Omental fat pad (tissue), 4 donors: ENCODE measurements around the gene BMPR1B. TPM values are rescaled to one million over a fixed set of nuclear protein-coding genes. Genes with fewer than 3 reads are reported as not detected.

ENCODE experiments used
- ATAC-seq: fragments of 150-250 bp; one replicate; pipeline ENCODE4 v1.9.1; 2016; ENCODE audit warnings: mild to moderate bottlenecking, moderate library complexity; ENCODE audit not compliant: low FRiP score
- DNase-seq: peaks from one replicate; pipeline ENCODE4 v3.0.0-alpha.2; 2019; ENCODE audit warnings: low spot score
- CTCF ChIP-seq, 3 donors: fragments of 450-650 bp; IDR thresholded peaks; one replicate each; pipeline ENCODE4 v1.5.1; 2016 to 2017; ENCODE audit warnings: antibody characterized with exemption in 3 of 3, mild to moderate bottlenecking in 3 of 3, moderate library complexity in 2 of 3
- total RNA-seq, 4 donors: library from RNA; depleted of rRNA; stranded (reverse); fragments of >200 nt; gene quantifications; one replicate each; pipeline ENCODE4 v1.1.0, GENCODE V29; 2016

Gene BMPR1B
- total RNA-seq, 4 donors from 2014 or later, result 0.19 to 1.9 (median 1.3) TPM

DNA sequence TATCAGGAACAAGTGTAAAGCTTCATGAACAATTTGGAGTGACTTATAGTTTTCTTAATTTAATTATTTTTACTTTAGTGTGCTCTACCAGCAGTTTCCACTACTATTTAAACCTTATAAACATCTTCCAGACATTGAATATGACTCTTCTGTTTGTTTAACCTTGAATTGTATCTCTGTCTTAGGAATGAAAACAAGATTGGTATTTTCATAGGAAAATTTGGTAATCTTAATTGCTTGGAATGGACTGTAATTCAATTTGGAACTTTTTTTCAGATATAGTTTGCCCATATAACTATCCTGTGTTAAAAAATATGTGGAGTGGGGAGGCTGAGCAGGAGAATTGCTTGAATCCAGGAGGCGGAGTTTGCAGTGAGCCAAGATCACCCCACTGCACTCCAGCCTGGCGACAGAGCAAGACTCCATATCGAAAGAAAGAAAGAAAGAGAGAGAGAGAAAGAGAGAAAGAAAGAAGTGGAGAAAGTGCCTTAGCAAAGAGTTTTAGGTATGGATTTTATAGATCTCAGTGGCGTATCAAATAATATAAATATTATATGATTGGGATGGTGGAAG lies 242.4 kb downstream of the BMPR1B start:
- no peak for ATAC-seq
- DNase-seq, result no peak
- TF ChIP-seq CTCF (IDR thresholded peaks at IDR 0.05), result no peak

DNA sequence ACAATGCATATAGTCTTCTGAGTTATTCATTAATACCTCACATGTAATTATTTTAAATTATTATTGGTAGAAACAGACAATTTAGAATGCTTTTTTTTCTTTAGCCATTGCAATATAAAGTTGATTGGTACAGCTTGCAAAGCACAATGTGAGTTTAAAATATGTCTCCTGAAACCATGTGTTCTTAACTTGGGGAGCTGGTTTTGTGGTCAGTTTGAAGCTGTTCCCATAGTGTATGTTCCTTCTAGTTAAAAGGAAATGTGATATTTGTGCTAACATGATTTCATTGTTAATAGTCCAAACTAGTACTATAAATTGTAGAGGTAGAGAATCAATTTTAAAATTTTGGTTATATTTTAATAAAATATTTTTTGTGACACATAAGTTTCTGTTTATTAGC lies 247.2 kb downstream of the BMPR1B start:
- no peak for TF ChIP-seq CTCF (IDR thresholded peaks at IDR 0.05)
- ATAC-seq (no peak), DNase-seq (no peak)

DNA sequence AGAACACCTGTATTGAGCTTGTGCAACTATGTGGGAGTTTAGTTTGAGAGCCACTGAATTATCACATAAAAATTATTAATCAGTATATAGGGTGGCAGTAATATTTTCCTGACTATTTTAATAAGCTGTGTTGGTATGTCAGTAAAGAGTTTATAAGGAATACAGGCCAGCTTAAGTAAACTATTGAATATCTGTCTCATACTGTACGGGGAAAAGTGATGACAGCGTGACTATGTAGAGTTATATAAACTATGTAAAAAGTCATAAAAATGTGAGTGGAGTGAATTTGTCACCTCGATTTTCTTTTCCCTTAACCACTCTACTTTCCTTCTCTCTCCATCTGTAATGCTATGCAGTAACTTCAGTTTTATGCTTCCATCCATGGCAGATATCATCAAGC lies 250.2 kb downstream of the BMPR1B start:
- DNase-seq, result no peak
- ATAC-seq, result no peak

GRCh38 chr4:95013236-95013635 lies 255.5 kb downstream of the BMPR1B start:
- TF ChIP-seq CTCF (IDR thresholded peaks at IDR 0.05), result no peak
- DNase-seq (no peak), ATAC-seq (no peak)

More for the DNA sequence above, 250.2 kb downstream of the BMPR1B start:
- no peak for TF ChIP-seq CTCF (IDR thresholded peaks at IDR 0.05)

GRCh38 chr4:95014068-95014467 lies 256.3 kb downstream of the BMPR1B start:
- no peak for TF ChIP-seq CTCF (IDR thresholded peaks at IDR 0.05)
- ATAC-seq (no peak), DNase-seq (no peak)

DNA sequence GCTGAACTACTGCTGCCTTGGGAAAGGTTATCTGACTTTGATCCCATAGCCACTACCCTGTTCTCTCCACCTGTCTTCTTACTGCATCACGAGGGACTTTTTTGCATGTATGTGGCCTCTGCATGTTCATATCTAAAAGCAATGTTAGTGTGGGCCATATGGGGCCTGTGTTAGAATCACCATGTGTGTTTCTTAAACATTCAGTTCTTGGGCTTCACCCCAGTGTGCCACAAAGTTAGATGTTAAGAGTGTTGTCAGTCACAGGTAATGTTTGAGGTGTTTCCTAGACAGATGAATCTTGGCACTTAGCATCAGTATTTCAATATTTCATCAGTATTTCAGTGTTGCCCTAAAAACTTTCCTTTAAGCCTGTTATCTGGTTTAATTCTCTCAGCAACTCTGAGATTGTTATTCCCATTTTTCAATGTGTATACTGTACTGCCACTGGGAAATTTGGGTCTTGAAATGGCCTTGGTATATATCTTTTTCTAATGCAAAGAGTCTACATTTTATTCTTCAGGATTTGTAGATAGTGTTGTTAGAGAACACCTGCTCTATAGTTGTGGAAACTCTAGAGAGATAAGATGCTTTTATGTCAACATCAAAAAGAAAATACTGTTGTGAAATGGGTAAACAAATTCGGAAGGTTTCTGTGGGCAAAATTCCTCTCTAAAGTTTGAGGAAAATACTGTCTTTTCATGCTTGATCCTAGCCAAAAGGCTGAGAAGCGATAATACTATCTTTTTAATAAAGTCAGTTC lies 259.7 kb downstream of the BMPR1B start:
- ATAC-seq, result no peak
- no peak for DNase-seq
- TF ChIP-seq CTCF (IDR thresholded peaks at IDR 0.05), result no peak

- no peak for DNase-seq
- no peak for TF ChIP-seq CTCF (IDR thresholded peaks at IDR 0.05)
- no peak for ATAC-seq
Measured at GRCh38 chr4:95018785-95019184, 261.0 kb downstream of the BMPR1B start.
